Neural cell (in vitro differentiated cells): ENCODE data around the gene OTOR. TPM values are rescaled to one million over a fixed set of nuclear protein-coding genes. Genes with fewer than 3 reads are reported as not detected.

Experiments
- H2AFZ ChIP-seq: fragments of 200-600, 300-800 bp; sonication (generic), shearing (Covaris generic); 2 replicates; pipeline ENCODE4 v1.6.0; 2014; ENCODE audit warnings: low read depth, mild to moderate bottlenecking, antibody characterized with exemption, low read length, moderate library complexity
- H3F3A ChIP-seq: fragments of 200-600 bp; shearing (Covaris generic); 2 replicates; pipeline ENCODE4 v1.6.1; 2016; ENCODE audit warnings: mild to moderate bottlenecking, moderate library complexity, mixed read lengths, antibody characterized with exemption, low read length; ENCODE audit not compliant: insufficient read depth, poor library complexity, severe bottlenecking
- H3K27ac ChIP-seq: fragments of 200-600, 300-800 bp; sonication (generic), shearing (Covaris generic); 2 replicates; pipeline ENCODE4 v1.5.1; 2014; ENCODE audit warnings: mild to moderate bottlenecking, low read length, moderate library complexity
- H3K27me3 ChIP-seq: fragments of 300-800, 200-600 bp; sonication (generic), shearing (Covaris generic); 2 replicates; pipeline ENCODE4 v1.6.0; 2014; ENCODE audit warnings: mild to moderate bottlenecking, low read depth, low read length, moderate library complexity; ENCODE audit not compliant: insufficient read depth
- H3K36me3 ChIP-seq: fragments of 300-800, 200-600 bp; sonication (generic), shearing (Covaris generic); 2 replicates; pipeline ENCODE4 v1.5.1; 2014; ENCODE audit warnings: mild to moderate bottlenecking, antibody characterized with exemption, low read length, moderate library complexity; ENCODE audit not compliant: insufficient read depth
- H3K4me2 ChIP-seq: fragments of 300-800, 200-600 bp; sonication (generic), shearing (Covaris generic); 2 replicates; pipeline ENCODE4 v1.6.0; 2014; ENCODE audit warnings: mild to moderate bottlenecking, low read length
- H3K4me3 ChIP-seq: fragments of 300-800, 200-600 bp; sonication (generic), shearing (Covaris generic); 2 replicates; pipeline ENCODE4 v1.5.1; 2014; ENCODE audit warnings: mild to moderate bottlenecking, low read length, moderate library complexity
- H3K79me2 ChIP-seq: fragments of 200-600 bp; shearing (Covaris generic); replicated peaks from 2 replicates; pipeline ENCODE4 v1.6.0; 2014; ENCODE audit warnings: mild to moderate bottlenecking, low read length, moderate library complexity; ENCODE audit not compliant: insufficient read depth
- H3K9ac ChIP-seq: fragments of 300-800, 200-600 bp; sonication (generic), shearing (Covaris generic); 2 replicates; pipeline ENCODE4 v1.6.1; 2016; ENCODE audit warnings: mild to moderate bottlenecking, low read length, mixed read lengths
- H3K9me2 ChIP-seq: fragments of 200-600 bp; shearing (Covaris generic); 2 replicates; pipeline ENCODE4 v1.6.1; 2016; ENCODE audit warnings: mild to moderate bottlenecking, low read length, mixed read lengths; ENCODE audit not compliant: insufficient read depth
- H3K9me3 ChIP-seq: fragments of 200-600, 300-800 bp; sonication (generic), shearing (Covaris generic); 2 replicates; pipeline ENCODE4 v1.6.1; 2016; ENCODE audit warnings: mild to moderate bottlenecking, mixed run types, low read length, moderate library complexity, mixed read lengths
- H4K20me1 ChIP-seq: fragments of 200-600 bp; shearing (Covaris generic); 2 replicates; pipeline ENCODE4 v1.6.1; 2016; ENCODE audit warnings: mild to moderate bottlenecking, mixed run types; ENCODE audit not compliant: insufficient read depth
- EP300 ChIP-seq: fragments of 450-650 bp; conservative IDR thresholded peaks from 2 replicates; pipeline ENCODE4 v1.6.1; 2014; ENCODE audit warnings: antibody characterized with exemption, mild to moderate bottlenecking, moderate library complexity; ENCODE audit not compliant: poor library complexity, severe bottlenecking
- EZH2 ChIP-seq: fragments of 200-600, 300-800 bp; shearing (Covaris generic), sonication (generic); IDR thresholded peaks from 2 replicates; pipeline ENCODE4 v1.6.1; 2014; ENCODE audit warnings: antibody characterized with exemption, low read length, borderline replicate concordance, mild to moderate bottlenecking; ENCODE audit not compliant: insufficient read depth, poor library complexity, severe bottlenecking
- MXI1 ChIP-seq: fragments of 450-650 bp; conservative IDR thresholded peaks from 2 replicates; pipeline ENCODE4 v1.6.1; 2014; ENCODE audit warnings: antibody characterized with exemption, mild to moderate bottlenecking; ENCODE audit not compliant: poor library complexity, severe bottlenecking
- POLR2AphosphoS5 ChIP-seq: IDR thresholded peaks from 2 replicates; pipeline ENCODE4 v1.6.1; 2012
- RAD21 ChIP-seq: fragments of 450-650 bp; conservative IDR thresholded peaks from 2 replicates; pipeline ENCODE4 v1.6.1; 2014; ENCODE audit warnings: antibody characterized with exemption, mild to moderate bottlenecking, moderate library complexity
- SMC3 ChIP-seq: fragments of 450-650 bp; conservative IDR thresholded peaks from 2 replicates; pipeline ENCODE4 v1.6.1; 2014; ENCODE audit warnings: antibody characterized with exemption, mild to moderate bottlenecking, moderate library complexity; ENCODE audit not compliant: poor library complexity
- TAF1 ChIP-seq: IDR thresholded peaks from 2 replicates; pipeline ENCODE4 v1.6.1; 2012; ENCODE audit warnings: low read depth
- polyA plus RNA-seq: library from polyadenylated mRNA; depleted of rRNA; stranded (reverse); fragments of >200 nt; gene quantifications from 2 replicates; pipeline ENCODE4 v1.2.3, GENCODE V29; 2014
- TF ChIP-seq, protein P1 (sequence below): fragments of 450-650 bp; IDR thresholded peaks from 2 replicates; pipeline ENCODE4 v1.5.1; 2014; ENCODE audit warnings: antibody characterized with exemption, mild to moderate bottlenecking, moderate library complexity; ENCODE audit not compliant: poor library complexity, severe bottlenecking
- TF ChIP-seq, protein P2 (sequence below): IDR thresholded peaks from 2 replicates; pipeline ENCODE4 v1.6.1; 2012; ENCODE audit warnings: borderline replicate concordance

The OTOR gene
- polyA plus RNA-seq, 1 donor from 2014 or later, result not detected

DNA sequence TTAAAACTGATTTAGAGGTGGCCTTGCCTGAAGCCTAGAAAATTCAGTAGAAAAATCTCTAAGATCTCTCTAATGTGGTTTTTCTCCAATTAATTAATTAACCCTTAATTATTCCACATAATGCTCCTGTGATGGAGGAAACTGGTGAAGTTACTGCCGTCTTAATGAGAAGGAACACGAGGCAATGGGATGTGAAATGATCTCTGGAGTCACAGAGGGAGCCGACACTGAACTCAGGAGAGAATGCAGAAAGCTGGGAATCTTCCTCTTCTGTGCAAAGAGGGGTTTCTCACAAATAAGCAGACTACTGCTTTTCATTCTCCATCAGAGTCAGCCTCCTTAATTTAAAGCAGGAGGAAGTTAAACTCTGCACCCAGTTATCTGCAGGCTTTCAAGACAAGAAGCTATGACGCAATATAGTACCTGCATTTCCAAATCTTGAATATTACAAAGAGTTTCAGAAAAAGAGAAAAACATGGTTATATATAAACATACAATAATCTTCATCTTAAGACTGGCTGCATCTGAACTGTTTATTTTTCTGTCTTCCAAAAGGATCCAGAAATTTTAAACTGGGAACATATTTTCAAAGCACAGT is 36.4 kb upstream of the OTOR start:
- no peaks in the 10 kb centered on the region for H3K9me3 ChIP-seq
- H3K4me2 ChIP-seq, result no peak overlapping the region
- no peaks in the 10 kb centered on the region for H3K36me3 ChIP-seq
- TF ChIP-seq SMC3 (no peak), RAD21 (no peak)
- no peak overlapping the region for H3K9ac ChIP-seq
- no peaks in the 10 kb centered on the region for H3K79me2 ChIP-seq
- no peak overlapping the region for H3K4me3 ChIP-seq
- H4K20me1 ChIP-seq, result no peaks in the 10 kb centered on the region
- no peaks in the 10 kb centered on the region for H3F3A ChIP-seq
- H2AFZ ChIP-seq, result no peak overlapping the region
- no peaks in the 10 kb centered on the region for H3K27me3 ChIP-seq
- no peak overlapping the region for H3K27ac ChIP-seq
- H3K9me2 ChIP-seq, result no peaks in the 10 kb centered on the region

DNA sequence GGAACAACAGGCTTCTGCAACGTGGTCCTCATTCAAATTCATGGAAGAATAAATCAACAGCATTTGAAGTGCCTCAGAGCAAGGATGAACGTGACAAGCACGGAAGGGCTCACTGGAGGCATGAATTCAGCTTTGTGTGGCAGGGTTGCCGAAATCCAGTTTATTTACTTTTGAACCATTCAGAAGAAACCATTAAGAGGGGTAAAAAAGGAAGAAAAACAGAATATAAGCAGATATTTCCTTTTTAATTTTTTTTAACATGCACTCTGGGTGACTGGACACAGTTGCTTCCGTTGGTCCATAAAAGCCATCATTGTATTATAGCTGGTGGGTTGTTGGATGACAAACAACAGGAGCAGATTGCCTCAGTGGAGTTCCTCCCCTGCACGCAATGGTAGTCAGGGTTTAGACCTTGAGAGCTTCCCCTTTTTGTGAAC is 35.6 kb upstream of the OTOR start:
- no peak overlapping the region for H3K4me2 ChIP-seq
- H3K4me3 ChIP-seq, result no peak overlapping the region
- no peak overlapping the region for H2AFZ ChIP-seq
- H4K20me1 ChIP-seq, result no peaks in the 10 kb centered on the region
- no peaks in the 10 kb centered on the region for H3K36me3 ChIP-seq
- H3K9me2 ChIP-seq, result no peaks in the 10 kb centered on the region
- H3F3A ChIP-seq, result no peaks in the 10 kb centered on the region
- H3K9me3 ChIP-seq, result no peaks in the 10 kb centered on the region
- H3K79me2 ChIP-seq, result no peaks in the 10 kb centered on the region
- no peak overlapping the region for H3K27ac ChIP-seq
- H3K27me3 ChIP-seq, result no peaks in the 10 kb centered on the region
- TF ChIP-seq POLR2AphosphoS5 (no peak), TAF1 (no peak), EP300 (no peak), SMC3 (no peak), EZH2 (no peak)
- TF ChIP-seq, protein P1, sequence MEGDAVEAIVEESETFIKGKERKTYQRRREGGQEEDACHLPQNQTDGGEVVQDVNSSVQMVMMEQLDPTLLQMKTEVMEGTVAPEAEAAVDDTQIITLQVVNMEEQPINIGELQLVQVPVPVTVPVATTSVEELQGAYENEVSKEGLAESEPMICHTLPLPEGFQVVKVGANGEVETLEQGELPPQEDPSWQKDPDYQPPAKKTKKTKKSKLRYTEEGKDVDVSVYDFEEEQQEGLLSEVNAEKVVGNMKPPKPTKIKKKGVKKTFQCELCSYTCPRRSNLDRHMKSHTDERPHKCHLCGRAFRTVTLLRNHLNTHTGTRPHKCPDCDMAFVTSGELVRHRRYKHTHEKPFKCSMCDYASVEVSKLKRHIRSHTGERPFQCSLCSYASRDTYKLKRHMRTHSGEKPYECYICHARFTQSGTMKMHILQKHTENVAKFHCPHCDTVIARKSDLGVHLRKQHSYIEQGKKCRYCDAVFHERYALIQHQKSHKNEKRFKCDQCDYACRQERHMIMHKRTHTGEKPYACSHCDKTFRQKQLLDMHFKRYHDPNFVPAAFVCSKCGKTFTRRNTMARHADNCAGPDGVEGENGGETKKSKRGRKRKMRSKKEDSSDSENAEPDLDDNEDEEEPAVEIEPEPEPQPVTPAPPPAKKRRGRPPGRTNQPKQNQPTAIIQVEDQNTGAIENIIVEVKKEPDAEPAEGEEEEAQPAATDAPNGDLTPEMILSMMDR, result no peak
- TF ChIP-seq, protein P2, sequence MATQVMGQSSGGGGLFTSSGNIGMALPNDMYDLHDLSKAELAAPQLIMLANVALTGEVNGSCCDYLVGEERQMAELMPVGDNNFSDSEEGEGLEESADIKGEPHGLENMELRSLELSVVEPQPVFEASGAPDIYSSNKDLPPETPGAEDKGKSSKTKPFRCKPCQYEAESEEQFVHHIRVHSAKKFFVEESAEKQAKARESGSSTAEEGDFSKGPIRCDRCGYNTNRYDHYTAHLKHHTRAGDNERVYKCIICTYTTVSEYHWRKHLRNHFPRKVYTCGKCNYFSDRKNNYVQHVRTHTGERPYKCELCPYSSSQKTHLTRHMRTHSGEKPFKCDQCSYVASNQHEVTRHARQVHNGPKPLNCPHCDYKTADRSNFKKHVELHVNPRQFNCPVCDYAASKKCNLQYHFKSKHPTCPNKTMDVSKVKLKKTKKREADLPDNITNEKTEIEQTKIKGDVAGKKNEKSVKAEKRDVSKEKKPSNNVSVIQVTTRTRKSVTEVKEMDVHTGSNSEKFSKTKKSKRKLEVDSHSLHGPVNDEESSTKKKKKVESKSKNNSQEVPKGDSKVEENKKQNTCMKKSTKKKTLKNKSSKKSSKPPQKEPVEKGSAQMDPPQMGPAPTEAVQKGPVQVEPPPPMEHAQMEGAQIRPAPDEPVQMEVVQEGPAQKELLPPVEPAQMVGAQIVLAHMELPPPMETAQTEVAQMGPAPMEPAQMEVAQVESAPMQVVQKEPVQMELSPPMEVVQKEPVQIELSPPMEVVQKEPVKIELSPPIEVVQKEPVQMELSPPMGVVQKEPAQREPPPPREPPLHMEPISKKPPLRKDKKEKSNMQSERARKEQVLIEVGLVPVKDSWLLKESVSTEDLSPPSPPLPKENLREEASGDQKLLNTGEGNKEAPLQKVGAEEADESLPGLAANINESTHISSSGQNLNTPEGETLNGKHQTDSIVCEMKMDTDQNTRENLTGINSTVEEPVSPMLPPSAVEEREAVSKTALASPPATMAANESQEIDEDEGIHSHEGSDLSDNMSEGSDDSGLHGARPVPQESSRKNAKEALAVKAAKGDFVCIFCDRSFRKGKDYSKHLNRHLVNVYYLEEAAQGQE, result no peak
- no peak overlapping the region for H3K9ac ChIP-seq

DNA sequence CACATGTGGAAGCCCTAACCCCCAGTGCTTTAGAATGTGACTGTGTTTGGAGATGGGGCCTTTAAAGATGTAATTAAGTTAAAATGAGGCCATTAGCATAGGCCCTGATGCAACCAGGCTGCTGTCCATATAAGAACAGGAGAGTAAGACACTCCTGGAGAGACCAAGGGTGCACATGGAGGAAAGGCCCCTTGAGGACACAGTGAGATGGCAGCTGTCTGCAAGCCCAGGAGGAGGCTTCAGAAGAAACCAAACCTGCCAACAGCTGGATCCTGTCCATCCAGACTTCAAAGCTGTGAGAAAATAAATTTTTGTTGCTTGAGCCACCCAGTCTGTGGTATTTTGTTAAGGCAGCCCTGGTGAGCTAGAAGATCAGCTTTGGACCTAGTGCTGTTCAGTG is 35.1 kb upstream of the OTOR start:
- Histone ChIP-seq H3K27ac (no peak overlapping the region), H3K9me2 (no peaks in the 10 kb centered on the region), H3K9me3 (no peaks in the 10 kb centered on the region), H3K27me3 (no peaks in the 10 kb centered on the region), H3K4me3 (no peak overlapping the region), H2AFZ (no peak overlapping the region), H3K4me2 (no peak overlapping the region), H4K20me1 (no peaks in the 10 kb centered on the region), H3K79me2 (no peaks in the 10 kb centered on the region), H3K36me3 (no peaks in the 10 kb centered on the region), H3K9ac (no peak overlapping the region), H3F3A (no peaks in the 10 kb centered on the region)
- no peak for TF ChIP-seq MXI1
- TF ChIP-seq POLR2AphosphoS5, result no peak
- TF ChIP-seq, protein P1, result no peak
- no peak for TF ChIP-seq RAD21
- TF ChIP-seq TAF1, result no peak
